Fibroblast of lung (primary cell): ENCODE data around the gene RHOH. TPM values are rescaled to one million over a fixed set of nuclear protein-coding genes. Genes with fewer than 3 reads are reported as not detected.

ENCODE experiments used
- DNase-seq, 2 donors: peaks; one replicate each; pipeline versions ENCODE4 v3.0.0 to v3.0.0-alpha.2; 2010; ENCODE audit warnings: low read depth in 2 of 2
- H2AFZ ChIP-seq: 2 replicates; pipeline ENCODE4 v1.5.1; 2012; ENCODE audit warnings: low read length, control low read depth, inconsistent platforms
- H3K27ac ChIP-seq: 2 replicates; pipeline ENCODE4 v1.5.1; 2011; ENCODE audit warnings: low read length, control low read depth; ENCODE audit not compliant: insufficient read depth
- H3K27me3 ChIP-seq: 2 replicates; pipeline ENCODE4 v1.5.1; 2011; ENCODE audit warnings: mild to moderate bottlenecking, low read length; ENCODE audit not compliant: control insufficient read depth, insufficient read depth
- H3K36me3 ChIP-seq: 2 replicates; pipeline ENCODE4 v1.5.1; 2011; ENCODE audit warnings: low read length; ENCODE audit not compliant: control insufficient read depth, insufficient read depth
- H3K4me1 ChIP-seq: 2 replicates; pipeline ENCODE4 v1.5.1; 2011; ENCODE audit warnings: low read length; ENCODE audit not compliant: control insufficient read depth, insufficient read depth; ENCODE audit errors: extremely low read depth
- H3K4me2 ChIP-seq: 2 replicates; pipeline ENCODE4 v1.5.1; 2011; ENCODE audit warnings: low read length, control low read depth; ENCODE audit not compliant: insufficient read depth; ENCODE audit errors: extremely low read depth
- H3K4me3 ChIP-seq, 4 experiments: fragments of 200-600 bp in 1 of 4; sonication (generic) in 1 of 4; replicated peaks in 1 of 4; 2 replicates each; pipeline ENCODE4 v1.5.1; 2011 to 2016; ENCODE audit warnings: low read length in 4 of 4, low read depth in 3 of 4, mild to moderate bottlenecking in 3 of 4, control low read depth in 2 of 4, inconsistent platforms in 1 of 4, mixed read lengths in 1 of 4; ENCODE audit not compliant: insufficient read depth in 1 of 4; ENCODE audit errors: control extremely low read depth in 1 of 4
- H3K79me2 ChIP-seq: 2 replicates; pipeline ENCODE4 v1.5.1; 2012; ENCODE audit warnings: mild to moderate bottlenecking, low read length, inconsistent platforms; ENCODE audit not compliant: control insufficient read depth, insufficient read depth
- H3K9ac ChIP-seq: 2 replicates; pipeline ENCODE4 v1.5.1; 2011; ENCODE audit warnings: mild to moderate bottlenecking, low read length, control low read depth; ENCODE audit not compliant: insufficient read depth
- H3K9me3 ChIP-seq: 2 replicates; pipeline ENCODE4 v1.5.1; 2012; ENCODE audit warnings: low read depth, low read length; ENCODE audit not compliant: control insufficient read depth, insufficient read depth
- H4K20me1 ChIP-seq: 2 replicates; pipeline ENCODE4 v1.5.1; 2011; ENCODE audit warnings: low read length; ENCODE audit not compliant: control insufficient read depth, insufficient read depth; ENCODE audit errors: extremely low read depth
- EZH2 ChIP-seq: IDR thresholded peaks from 2 replicates; pipeline ENCODE4 v1.5.1; 2012; ENCODE audit warnings: low read length, control low read depth, mild to moderate bottlenecking; ENCODE audit errors: missing control alignments
- polyA plus RNA-seq, 2 donors: library from polyadenylated mRNA; depleted of rRNA in 1 of 2; stranded (reverse) in 1 of 2; unstranded in 1 of 2; fragments of >200 nt; gene quantifications; 2 replicates each; pipeline ENCODE4 v1.2.1, GENCODE V29; 2011 to 2012; ENCODE audit warnings: missing spikeins in 1 of 2
- total RNA-seq: library from RNA; depleted of rRNA; stranded (reverse); fragments of >200 nt; gene quantifications from 2 replicates; pipeline ENCODE4 v1.2.1, GENCODE V29; 2014
- TF ChIP-seq, protein P1 (sequence below), 2 donors: IDR thresholded peaks in 1 of 2; conservative IDR thresholded peaks in 1 of 2; 1 replicate in 1 of 2; 2 replicates in 1 of 2; pipeline ENCODE4 v1.5.1; 2011 to 2012; ENCODE audit warnings: low read length in 2 of 2, control low read depth in 1 of 2, inconsistent platforms in 1 of 2, low read depth in 1 of 2, mild to moderate bottlenecking in 1 of 2

RHOH gene
- total and polyA plus RNA-seq, 2 donors (not counting 1 experiment from before 2014, with no cell fraction given) = not detected

DNA sequence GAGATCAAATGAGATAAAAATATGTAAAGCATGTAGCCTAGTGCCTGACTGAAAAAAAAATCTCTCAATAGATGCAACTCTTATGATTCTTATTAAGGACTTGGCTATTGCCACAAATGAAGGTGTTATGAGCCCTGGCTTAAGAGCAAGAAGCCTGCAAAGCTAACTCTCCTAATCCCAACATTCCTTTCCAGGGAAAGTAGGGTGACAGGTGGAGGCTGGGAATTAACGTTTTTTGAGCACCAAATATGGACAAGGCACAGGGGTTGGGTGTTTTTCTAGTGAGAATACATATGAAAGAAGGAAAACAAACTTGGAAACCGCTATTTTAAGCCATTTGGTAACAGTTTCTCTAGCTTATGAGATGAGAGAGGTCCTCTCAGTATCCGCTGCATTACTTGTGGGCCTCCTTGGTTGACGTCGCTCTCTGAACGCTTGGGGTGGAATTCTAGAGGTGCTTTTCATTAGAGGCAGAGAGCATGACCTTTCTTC, 2.4 kb downstream of the RHOH start:
- TF ChIP-seq, protein P1, sequence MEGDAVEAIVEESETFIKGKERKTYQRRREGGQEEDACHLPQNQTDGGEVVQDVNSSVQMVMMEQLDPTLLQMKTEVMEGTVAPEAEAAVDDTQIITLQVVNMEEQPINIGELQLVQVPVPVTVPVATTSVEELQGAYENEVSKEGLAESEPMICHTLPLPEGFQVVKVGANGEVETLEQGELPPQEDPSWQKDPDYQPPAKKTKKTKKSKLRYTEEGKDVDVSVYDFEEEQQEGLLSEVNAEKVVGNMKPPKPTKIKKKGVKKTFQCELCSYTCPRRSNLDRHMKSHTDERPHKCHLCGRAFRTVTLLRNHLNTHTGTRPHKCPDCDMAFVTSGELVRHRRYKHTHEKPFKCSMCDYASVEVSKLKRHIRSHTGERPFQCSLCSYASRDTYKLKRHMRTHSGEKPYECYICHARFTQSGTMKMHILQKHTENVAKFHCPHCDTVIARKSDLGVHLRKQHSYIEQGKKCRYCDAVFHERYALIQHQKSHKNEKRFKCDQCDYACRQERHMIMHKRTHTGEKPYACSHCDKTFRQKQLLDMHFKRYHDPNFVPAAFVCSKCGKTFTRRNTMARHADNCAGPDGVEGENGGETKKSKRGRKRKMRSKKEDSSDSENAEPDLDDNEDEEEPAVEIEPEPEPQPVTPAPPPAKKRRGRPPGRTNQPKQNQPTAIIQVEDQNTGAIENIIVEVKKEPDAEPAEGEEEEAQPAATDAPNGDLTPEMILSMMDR (conservative IDR thresholded peaks at IDR 0.05 in 1 of 2, IDR thresholded peaks at IDR 0.05 in 1 of 2; ENCODE audit: low read depth in 1 of 2, low read length in 2 of 2) = no peak
- no peak for TF ChIP-seq EZH2
- H2AFZ ChIP-seq = no peak overlapping the region

DNA sequence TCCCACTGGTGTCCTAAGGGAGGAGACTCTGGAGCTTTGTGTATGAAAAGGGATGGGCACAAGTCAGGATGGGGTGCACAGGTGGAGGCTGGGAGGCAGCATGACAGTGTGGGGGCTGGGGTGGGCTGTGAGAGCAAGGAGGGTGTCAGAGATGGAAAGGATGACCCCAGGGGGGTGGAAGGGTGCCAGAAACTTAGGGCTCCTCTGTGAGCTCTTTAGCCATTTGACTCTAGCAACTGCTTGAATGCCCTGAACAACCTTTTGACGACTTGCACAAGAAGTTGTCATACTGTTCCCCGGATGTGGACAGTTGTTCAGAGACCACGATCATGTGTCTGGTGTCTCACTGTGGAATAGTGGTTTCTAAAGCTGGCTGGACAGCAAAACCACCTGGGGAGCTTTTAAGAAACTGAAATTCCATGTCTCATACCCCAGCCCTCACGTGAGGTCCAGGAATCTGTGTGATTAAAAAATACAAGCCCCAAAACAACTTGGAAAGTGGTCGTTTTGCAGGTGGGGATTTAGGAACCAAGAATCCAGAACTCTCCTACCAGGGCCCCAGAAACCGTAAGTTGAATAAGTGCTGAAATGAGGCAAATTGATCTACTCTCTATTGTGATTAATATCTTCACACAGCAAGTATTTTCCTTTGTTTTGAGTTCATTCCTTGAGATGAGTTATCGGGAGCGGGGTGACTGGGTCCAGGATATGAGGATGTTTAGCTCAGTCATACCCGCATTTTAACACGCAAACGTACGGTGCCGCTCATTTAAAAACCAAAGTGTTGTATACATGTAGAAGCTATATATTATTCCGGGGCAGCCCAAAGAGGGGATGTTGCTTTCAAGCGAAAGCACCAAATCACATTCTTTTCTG, 3.4 kb downstream of the RHOH start:
- Histone ChIP-seq H3K4me3 (no peak overlapping the region), H3K4me2 (no peak overlapping the region), H3K4me1 (no peaks in the 10 kb centered on the region), H3K9me3 (no peaks in the 10 kb centered on the region), H4K20me1 (no peaks in the 10 kb centered on the region), H3K27me3 (no peaks in the 10 kb centered on the region), H3K9ac (no peak overlapping the region), H3K36me3 (no peaks in the 10 kb centered on the region), H3K27ac (no peak overlapping the region), H3K79me2 (no peaks in the 10 kb centered on the region), H2AFZ (no peak overlapping the region)
- peak in 1 of 2 donors; percentile 52 for DNase-seq
- no peak for TF ChIP-seq EZH2
- TF ChIP-seq, protein P1 (conservative IDR thresholded peaks at IDR 0.05 in 1 of 2, IDR thresholded peaks at IDR 0.05 in 1 of 2; ENCODE audit: low read depth in 1 of 2, low read length in 2 of 2) = no peak

More for the DNA sequence above, 2.4 kb downstream of the RHOH start:
- H3K36me3 ChIP-seq = no peaks in the 10 kb centered on the region
- H3K4me1 ChIP-seq = no peaks in the 10 kb centered on the region
- H3K9me3 ChIP-seq = no peaks in the 10 kb centered on the region
- no peak overlapping the region for H3K4me2 ChIP-seq
- H4K20me1 ChIP-seq = no peaks in the 10 kb centered on the region
- H3K79me2 ChIP-seq = no peaks in the 10 kb centered on the region
- no peak overlapping the region for H3K9ac ChIP-seq
- no peak for DNase-seq
- H3K4me3 ChIP-seq = no peak overlapping the region
- no peak overlapping the region for H3K27ac ChIP-seq
- no peaks in the 10 kb centered on the region for H3K27me3 ChIP-seq

DNA sequence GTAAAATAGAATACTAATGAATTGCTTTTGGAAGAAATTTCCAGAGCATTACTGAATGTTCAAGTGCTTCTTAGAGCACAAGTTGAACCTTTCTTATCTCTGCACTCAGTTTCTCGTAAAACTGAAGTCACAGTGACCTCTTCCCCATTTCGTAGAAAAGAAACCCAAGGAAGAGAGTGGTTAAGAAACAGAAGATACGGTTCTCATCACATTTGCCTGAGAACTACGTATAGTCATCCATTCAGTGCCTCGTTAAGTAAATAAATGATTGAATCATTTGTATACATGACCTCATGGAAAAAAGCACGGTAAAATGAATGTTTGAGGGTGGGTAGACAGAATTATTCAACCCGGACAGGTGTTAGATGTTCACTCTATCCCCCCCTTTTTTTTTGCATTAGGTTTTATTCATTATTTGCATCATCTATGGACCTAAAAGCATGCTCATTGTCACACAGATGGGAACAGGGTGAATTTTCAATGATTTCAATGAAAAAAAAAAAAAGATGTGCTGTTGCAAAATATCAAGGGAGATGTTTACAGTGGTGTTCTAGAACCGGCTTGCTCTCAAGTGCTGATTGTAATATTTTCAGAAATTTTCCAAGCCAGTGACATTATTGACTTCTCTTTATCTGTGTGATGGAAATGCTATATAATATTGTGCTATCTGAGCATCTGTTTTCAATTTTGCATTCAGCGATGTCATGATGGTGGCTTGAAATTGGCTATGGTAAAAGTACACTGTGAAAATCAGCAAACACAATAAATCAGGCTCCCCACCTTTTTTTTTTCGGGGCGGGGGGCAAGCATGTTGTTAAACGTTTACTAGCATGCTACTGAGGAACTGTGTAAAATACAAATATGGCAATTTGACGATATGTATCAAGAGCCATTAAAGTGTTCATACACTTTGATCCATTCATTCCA, 4.3 kb downstream of the RHOH start:
- H3K9me3 ChIP-seq = no peaks in the 10 kb centered on the region
- no peak overlapping the region for H3K27ac ChIP-seq
- TF ChIP-seq, protein P1 (conservative IDR thresholded peaks at IDR 0.05 in 1 of 2, IDR thresholded peaks at IDR 0.05 in 1 of 2; ENCODE audit: low read depth in 1 of 2, low read length in 2 of 2) = no peak
- TF ChIP-seq EZH2 = no peak
- no peaks in the 10 kb centered on the region for H3K27me3 ChIP-seq
- no peak overlapping the region for H2AFZ ChIP-seq
- H3K4me1 ChIP-seq = no peaks in the 10 kb centered on the region
- H3K4me3 ChIP-seq = no peak overlapping the region
- H3K36me3 ChIP-seq = no peaks in the 10 kb centered on the region
- H3K9ac ChIP-seq = no peak overlapping the region
- no peaks in the 10 kb centered on the region for H4K20me1 ChIP-seq
- no peak overlapping the region for H3K4me2 ChIP-seq
- no peaks in the 10 kb centered on the region for H3K79me2 ChIP-seq
- DNase-seq = peak; percentile 26 to 90
